B cell (primary cell): Measurements from ENCODE around the gene IL17REL. TPM values are rescaled to one million over a fixed set of nuclear protein-coding genes. Genes with fewer than 3 reads are reported as not detected.

Source experiments
- ATAC-seq: fragments of 200-7000 bp; cut with Tn5 transposase; one replicate; pipeline ENCODE4 v1.10.0; 2021; ENCODE audit warnings: low read depth, mild to moderate bottlenecking, moderate number of reproducible peaks, moderate library complexity
- CTCF ChIA-PET: fragments of 350-600 bp; sonication (Branson Sonifier 250); formaldehyde crosslinking; loops from one replicate; lab custom pipeline; 2021; ENCODE audit warnings: antibody characterized with exemption, inconsistent platforms; lab: Charles Lee
- POLR2A ChIA-PET: fragments of 350-600 bp; sonication (Branson Sonifier 250); formaldehyde crosslinking; loops from one replicate; lab custom pipeline; 2021; ENCODE audit warnings: antibody characterized with exemption; lab: Charles Lee
- DNase-seq: peaks from one replicate; pipeline ENCODE4 v3.0.0; 2013
- H2AFZ ChIP-seq: 2 replicates; pipeline ENCODE4 v1.6.1; 2012; ENCODE audit warnings: mild to moderate bottlenecking, low read depth, low read length; ENCODE audit not compliant: insufficient read depth, poor library complexity, severe bottlenecking
- H3K27ac ChIP-seq, 2 donors: 1 replicate in 1 of 2; 2 replicates in 1 of 2; pipeline ENCODE4 v1.5.1; 2012 to 2013; ENCODE audit warnings: low read length in 2 of 2, mild to moderate bottlenecking in 2 of 2, moderate library complexity in 1 of 2
- H3K27me3 ChIP-seq, 4 experiments: fragments of 200-600 bp in 1 of 4; sonication (generic) in 1 of 4; replicated peaks in 1 of 4; 1 replicate in 2 of 4; 2 replicates in 2 of 4; pipeline versions ENCODE4 v1.6.1 to v1.7.0; 2013 to 2016; ENCODE audit warnings: low read length in 3 of 4, mild to moderate bottlenecking in 2 of 4, mixed read lengths in 1 of 4, moderate library complexity in 1 of 4; ENCODE audit not compliant: insufficient read depth in 4 of 4, control insufficient read depth in 3 of 4; ENCODE audit errors: control extremely low read depth in 1 of 4
- H3K36me3 ChIP-seq, 2 experiments: replicated peaks in 1 of 2; 1 replicate in 1 of 2; 2 replicates in 1 of 2; pipeline versions ENCODE4 v1.6.1 to v1.7.1; 2013; ENCODE audit warnings: low read length in 1 of 2; ENCODE audit not compliant: insufficient read depth in 2 of 2, control insufficient read depth in 1 of 2; ENCODE audit errors: control extremely low read depth in 1 of 2, extremely low read depth in 1 of 2
- H3K4me1 ChIP-seq, 2 donors: fragments of 200-600 bp in 1 of 2; sonication (generic) in 1 of 2; 1 replicate in 1 of 2; 2 replicates in 1 of 2; pipeline versions ENCODE4 v1.5.1 to v1.6.1; 2013 to 2017; ENCODE audit warnings: low read length in 2 of 2; ENCODE audit not compliant: control insufficient read depth in 2 of 2, insufficient read depth in 2 of 2
- H3K4me2 ChIP-seq: replicated peaks from 2 replicates; pipeline ENCODE3; 2012; ENCODE audit warnings: mild to moderate bottlenecking, low read depth, low read length; ENCODE audit not compliant: poor library complexity, severe bottlenecking
- H3K4me3 ChIP-seq, 5 experiments: fragments of 200-600 bp in 1 of 5; sonication (generic) in 1 of 5; 1 replicate in 3 of 5; 2 replicates in 2 of 5; pipeline versions ENCODE4 v1.5.1 to v1.7.0; 2011 to 2016; ENCODE audit warnings: low read length in 4 of 5, mild to moderate bottlenecking in 4 of 5, low read depth in 2 of 5, control low read depth in 1 of 5, moderate library complexity in 1 of 5; ENCODE audit not compliant: insufficient read depth in 1 of 5; ENCODE audit errors: control extremely low read depth in 1 of 5, extremely low read depth in 1 of 5
- H3K79me2 ChIP-seq: fragments of 200-600 bp; sonication (generic); one replicate; pipeline ENCODE4 v1.6.0; 2016; ENCODE audit warnings: low read length; ENCODE audit not compliant: control insufficient read depth, insufficient read depth
- H3K9ac ChIP-seq: fragments of 200-600 bp; sonication (generic); 2 replicates; pipeline ENCODE4 v1.6.1; 2017; ENCODE audit warnings: mild to moderate bottlenecking, low read length, moderate library complexity
- H3K9me3 ChIP-seq, 3 donors: one replicate each; pipeline versions ENCODE4 v1.6.1 to v1.7.1; 2013; ENCODE audit warnings: low read length in 2 of 3; ENCODE audit not compliant: control insufficient read depth in 2 of 3, insufficient read depth in 1 of 3; ENCODE audit errors: control extremely low read depth in 1 of 3
- H4K20me1 ChIP-seq: 2 replicates; pipeline ENCODE4 v1.6.0; 2012; ENCODE audit warnings: mild to moderate bottlenecking, low read length; ENCODE audit not compliant: insufficient read depth, control insufficient read depth, poor library complexity, severe bottlenecking
- H3K27ac Mint-ChIP-seq: one replicate; pipeline ENCODE4 v1.8.0; 2021; ENCODE audit warnings: mixed read lengths
- H3K27me3 Mint-ChIP-seq: one replicate; pipeline ENCODE4 v1.8.0; 2021; ENCODE audit warnings: mixed read lengths
- H3K4me1 Mint-ChIP-seq: one replicate; pipeline ENCODE4 v1.8.0; 2021; ENCODE audit warnings: mixed read lengths
- H3K4me3 Mint-ChIP-seq: one replicate; pipeline ENCODE4 v1.8.0; 2021; ENCODE audit warnings: mixed read lengths
- H3K9me3 Mint-ChIP-seq: one replicate; pipeline ENCODE4 v1.8.0; 2022; ENCODE audit warnings: mixed read lengths; ENCODE audit not compliant: insufficient read depth
- EZH2 ChIP-seq: IDR thresholded peaks from 2 replicates; pipeline ENCODE4 v1.6.1; 2012; ENCODE audit warnings: borderline replicate concordance, low read depth, mild to moderate bottlenecking, moderate library complexity, low read length; ENCODE audit not compliant: insufficient read depth, poor library complexity, severe bottlenecking
- WGBS: methylation state at CpG from one replicate; pipeline ENCODE4 v1.1.5; 2013; ENCODE audit warnings: missing lambda C conversion rate; ENCODE audit not compliant: insufficient coverage; 5-methylcytosine and 5-hydroxymethylcytosine counted together
- intact Hi-C: fragments of 100-400 bp; cut with micrococcal nuclease; formaldehyde crosslinking; loops from one replicate; pipeline ENCODE4 v1.10.0; 2022
- polyA plus RNA-seq: library from polyadenylated mRNA; depleted of rRNA; stranded (reverse); fragments of >200 nt; gene quantifications from 2 replicates; pipeline ENCODE4 v1.2.3, GENCODE V29; 2012
- total RNA-seq, 2 donors: library from RNA; stranded (reverse); fragments of 120-200 nt in 1 of 2; gene quantifications; 1 replicate in 1 of 2; 2 replicates in 1 of 2; pipeline versions ENCODE4 v1.2.3 to v1.2.4, GENCODE V29; 2013 to 2022
- TF ChIP-seq, protein P1 (sequence below): fragments of 200-600 bp; IDR thresholded peaks from one replicate; pipeline ENCODE4 v1.8.0; 2022; ENCODE audit warnings: antibody characterized with exemption, mild to moderate bottlenecking

IL17REL gene
- total and polyA plus RNA-seq, 2 donors (not counting 1 experiment from before 2014, with no cell fraction given), result 0.09 to 0.10 TPM

DNA sequence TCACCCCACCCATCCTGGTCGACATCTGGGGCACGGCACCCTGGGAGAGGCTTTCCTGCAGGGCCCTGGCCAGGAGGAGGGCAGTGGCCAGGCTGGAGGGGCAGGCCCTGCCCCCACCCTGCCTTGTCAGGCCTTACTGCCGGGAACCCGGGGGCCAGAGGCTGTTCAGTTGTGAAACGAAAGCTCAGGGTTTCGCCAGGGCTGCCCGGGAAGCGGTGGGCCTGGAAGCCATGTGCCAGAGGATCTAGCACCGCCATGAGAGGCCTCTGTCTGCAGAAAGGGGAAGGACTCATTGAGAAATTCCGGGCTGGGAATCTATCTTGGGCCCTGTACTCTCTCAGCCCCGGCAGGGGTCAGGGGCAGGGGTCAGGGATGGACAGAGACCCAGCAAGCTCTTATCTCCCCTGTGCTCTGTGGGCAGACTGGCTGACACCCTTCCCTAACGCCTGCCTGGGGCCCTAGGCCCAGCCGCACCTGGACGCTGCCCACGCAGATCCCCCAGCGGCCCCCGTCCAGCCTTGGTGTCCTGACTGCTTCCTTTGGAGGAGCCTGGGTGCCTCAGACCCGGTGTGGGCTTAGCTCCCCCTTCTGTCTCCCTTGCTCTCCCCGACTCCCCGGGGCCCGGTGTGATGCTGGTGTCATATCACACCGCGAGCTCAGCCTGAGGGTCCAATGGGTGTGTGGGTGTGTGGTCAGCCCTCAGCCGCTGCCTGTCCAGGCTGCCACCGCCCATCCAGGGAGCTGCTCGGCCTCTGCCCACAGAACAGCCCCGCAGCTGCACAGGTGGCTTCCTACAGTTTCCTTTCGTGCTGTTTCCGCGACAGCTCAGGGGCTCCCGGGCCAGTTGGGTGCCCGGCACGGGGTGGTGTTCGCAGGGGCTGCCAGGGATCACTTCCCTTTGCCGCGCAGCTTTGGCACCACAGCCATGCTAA lies 45.5 kb downstream of the IL17REL start:
- intact Hi-C loops, result no loop called here
- Histone ChIP-seq H3K9ac (no peak overlapping the region), H3K27me3 (no peaks in the 10 kb centered on the region), H3K4me1 (peaks cover 57 to 68% of the 10 kb centered on the region in 2 donors), H3K9me3 (no peaks in the 10 kb centered on the region), H2AFZ (no peak overlapping the region), H3K4me3 (no peak overlapping the region), H3K27ac (no peak overlapping the region), H4K20me1 (peaks cover 68% of the 10 kb centered on the region), H3K4me2 (peak overlapping the region; percentile 54), H3K79me2 (peaks cover 14% of the 10 kb centered on the region), H3K36me3 (peaks cover 0 to 26% of the 10 kb centered on the region in 2 experiments)
- no peaks in the 10 kb centered on the region for H3K27me3 Mint-ChIP-seq
- H3K9me3 Mint-ChIP-seq, result no peaks in the 10 kb centered on the region
- TF ChIP-seq, protein P1, sequence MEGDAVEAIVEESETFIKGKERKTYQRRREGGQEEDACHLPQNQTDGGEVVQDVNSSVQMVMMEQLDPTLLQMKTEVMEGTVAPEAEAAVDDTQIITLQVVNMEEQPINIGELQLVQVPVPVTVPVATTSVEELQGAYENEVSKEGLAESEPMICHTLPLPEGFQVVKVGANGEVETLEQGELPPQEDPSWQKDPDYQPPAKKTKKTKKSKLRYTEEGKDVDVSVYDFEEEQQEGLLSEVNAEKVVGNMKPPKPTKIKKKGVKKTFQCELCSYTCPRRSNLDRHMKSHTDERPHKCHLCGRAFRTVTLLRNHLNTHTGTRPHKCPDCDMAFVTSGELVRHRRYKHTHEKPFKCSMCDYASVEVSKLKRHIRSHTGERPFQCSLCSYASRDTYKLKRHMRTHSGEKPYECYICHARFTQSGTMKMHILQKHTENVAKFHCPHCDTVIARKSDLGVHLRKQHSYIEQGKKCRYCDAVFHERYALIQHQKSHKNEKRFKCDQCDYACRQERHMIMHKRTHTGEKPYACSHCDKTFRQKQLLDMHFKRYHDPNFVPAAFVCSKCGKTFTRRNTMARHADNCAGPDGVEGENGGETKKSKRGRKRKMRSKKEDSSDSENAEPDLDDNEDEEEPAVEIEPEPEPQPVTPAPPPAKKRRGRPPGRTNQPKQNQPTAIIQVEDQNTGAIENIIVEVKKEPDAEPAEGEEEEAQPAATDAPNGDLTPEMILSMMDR, result no peak
- no peak for TF ChIP-seq EZH2
- peaks cover 62% of the 10 kb centered on the region for H3K4me1 Mint-ChIP-seq
- peak overlapping the region; percentile 73 for H3K4me3 Mint-ChIP-seq
- ATAC-seq (no peak), DNase-seq (peak; percentile 81)
- H3K27ac Mint-ChIP-seq, result peak overlapping the region; percentile 82
- 21% methylated on average over 33 of the region's 36 CpGs for WGBS
- ChIA-PET CTCF (interaction anchor here (0.8 to 4.4 kb wide), 8 partner anchors 17 to 223 kb away, joined by 3 to 37 read pairs (median 4); no protein-coding TSS in a partner anchor), POLR2A (interaction anchor here (0.6 to 3.4 kb wide), 8 partner anchors 10 to 51 kb away, joined by 3 to 25 read pairs (median 5); no protein-coding TSS in a partner anchor)
